Spinal cord (tissue), 10 donors: ENCODE measurements around the gene LMF2. TPM values are rescaled to one million over a fixed set of nuclear protein-coding genes. Genes with fewer than 3 reads are reported as not detected.

Source experiments
- DNase-seq, 6 donors: peaks; one replicate each; pipeline versions ENCODE4 v3.0.0 to v3.0.0-alpha.2; 2013 to 2015; ENCODE audit warnings: low spot score in 6 of 6, low read depth in 4 of 6
- H3K27ac ChIP-seq: one replicate; pipeline ENCODE4 v1.5.1; 2013; ENCODE audit warnings: low read depth, low read length, control low read depth
- H3K27me3 ChIP-seq: one replicate; pipeline ENCODE4 v1.6.1; 2013; ENCODE audit warnings: low read length; ENCODE audit not compliant: control insufficient read depth, insufficient read depth
- H3K36me3 ChIP-seq: one replicate; pipeline ENCODE4 v1.6.1; 2013; ENCODE audit warnings: low read length; ENCODE audit not compliant: control insufficient read depth, insufficient read depth
- H3K4me1 ChIP-seq: one replicate; pipeline ENCODE4 v1.6.1; 2013; ENCODE audit warnings: low read length; ENCODE audit not compliant: control insufficient read depth, insufficient read depth
- H3K4me3 ChIP-seq: one replicate; pipeline ENCODE4 v1.5.1; 2013; ENCODE audit warnings: low read depth, low read length, control low read depth
- H3K9me3 ChIP-seq: one replicate; pipeline ENCODE4 v1.6.1; 2013; ENCODE audit warnings: low read length; ENCODE audit not compliant: control insufficient read depth, insufficient read depth
- WGBS: methylation state at CpG from one replicate; pipeline ENCODE4 v1.1.5; 2013; ENCODE audit warnings: missing lambda C conversion rate; ENCODE audit not compliant: insufficient coverage; 5-methylcytosine and 5-hydroxymethylcytosine counted together
- polyA plus RNA-seq, 2 donors: library from polyadenylated mRNA; unstranded; fragments of 120-200 nt; gene quantifications; one replicate each; pipeline ENCODE4 v1.2.1, GENCODE V29; 2013; ENCODE audit not compliant: insufficient read length in 2 of 2
- total RNA-seq, 2 donors: library from RNA; depleted of rRNA in 1 of 2; stranded (reverse); fragments of 120-200 nt in 1 of 2; fragments of >200 nt in 1 of 2; gene quantifications; one replicate each; pipeline versions ENCODE4 v1.2.3 to v1.2.4, GENCODE V29; 2013 to 2014
- donor health status: healthy.

LMF2 gene
- total and polyA plus RNA-seq, 4 donors, result 16.0 to 69.6 (median 50.4) TPM

- DNase-seq, result no peak
- Histone ChIP-seq H3K27me3 (peaks cover 39% of the 10 kb centered on the region), H3K27ac (no peak overlapping the region), H3K36me3 (no peaks in the 10 kb centered on the region), H3K9me3 (no peaks in the 10 kb centered on the region), H3K4me3 (no peak overlapping the region), H3K4me1 (peaks cover 15% of the 10 kb centered on the region)
- WGBS, result 86% methylated on average over 29 of the region's 31 CpGs
Observed at GRCh38 chr22:50483977-50484853, 23.3 kb downstream of the LMF2 start.

GRCh38 chr22:50483556-50483955, 23.9 kb downstream of the LMF2 start:
- Histone ChIP-seq H3K36me3 (no peaks in the 10 kb centered on the region), H3K4me3 (no peak overlapping the region), H3K9me3 (no peaks in the 10 kb centered on the region), H3K27me3 (peaks cover 43% of the 10 kb centered on the region), H3K4me1 (peaks cover 15% of the 10 kb centered on the region), H3K27ac (no peak overlapping the region)
- WGBS, result 92% methylated on average over 7 of the region's 8 CpGs
- no peak for DNase-seq

GRCh38 chr22:50483106-50483505, 24.4 kb downstream of the LMF2 start:
- no peaks in the 10 kb centered on the region for H3K9me3 ChIP-seq
- H3K27me3 ChIP-seq, result peaks cover 44% of the 10 kb centered on the region
- DNase-seq, result peak in 1 of 6 donors; percentile 12
- WGBS, result 78% methylated on average over 10 of the region's 10 CpGs
- no peak overlapping the region for H3K4me3 ChIP-seq
- no peak overlapping the region for H3K27ac ChIP-seq
- H3K4me1 ChIP-seq, result peaks cover 15% of the 10 kb centered on the region
- H3K36me3 ChIP-seq, result no peaks in the 10 kb centered on the region

- Histone ChIP-seq H3K4me1 (peaks cover 15% of the 10 kb centered on the region), H3K36me3 (no peaks in the 10 kb centered on the region), H3K27me3 (peaks cover 44% of the 10 kb centered on the region), H3K4me3 (no peak overlapping the region), H3K27ac (no peak overlapping the region), H3K9me3 (no peaks in the 10 kb centered on the region)
- peak in 2 of 6 donors; percentile 23 to 37 for DNase-seq
- 75% methylated on average over 33 of the region's 35 CpGs for WGBS
Observed at GRCh38 chr22:50482107-50483074, 25.1 kb downstream of the LMF2 start.

- WGBS, result 1% methylated on average over 69 of the region's 70 CpGs
- DNase-seq, result peak in 1 of 6 donors; percentile 36
- no peak within 1 kb of the TSS for H3K4me3 ChIP-seq
- no peaks in the 10 kb centered on the region for H3K9me3 ChIP-seq
- H3K27ac ChIP-seq, result no peak within 1 kb of the TSS
- H3K4me1 ChIP-seq, result peaks cover 15% of the 10 kb centered on the region
- peaks cover 44% of the 10 kb centered on the region for H3K27me3 ChIP-seq
- no peaks in the 10 kb centered on the region for H3K36me3 ChIP-seq
Observed at GRCh38 chr22:50481440-50482106, 25.9 kb downstream of the LMF2 start, which contains the start of gene ADM2. ADM2 (plus strand) TSS chr22:50481543; CDS start chr22:50481848, 305 bp downstream.

- H3K36me3 ChIP-seq, result no peaks in the 10 kb centered on the region
- 1% methylated on average over 45 of the region's 45 CpGs for WGBS
- peaks cover 15% of the 10 kb centered on the region for H3K4me1 ChIP-seq
- H3K27ac ChIP-seq, result no peak overlapping the region
- peaks cover 44% of the 10 kb centered on the region for H3K27me3 ChIP-seq
- no peaks in the 10 kb centered on the region for H3K9me3 ChIP-seq
- H3K4me3 ChIP-seq, result no peak overlapping the region
- DNase-seq, result no peak
Observed at GRCh38 chr22:50481045-50481439, 26.5 kb downstream of the LMF2 start.

- H3K4me1 ChIP-seq, result peaks cover 22% of the 10 kb centered on the region
- WGBS, result 81% methylated on average over 7 of the region's 11 CpGs
- no peak overlapping the region for H3K4me3 ChIP-seq
- no peaks in the 10 kb centered on the region for H3K36me3 ChIP-seq
- H3K27me3 ChIP-seq, result peaks cover 44% of the 10 kb centered on the region
- no peak for DNase-seq
- H3K9me3 ChIP-seq, result no peaks in the 10 kb centered on the region
- H3K27ac ChIP-seq, result no peak overlapping the region
Observed at GRCh38 chr22:50479721-50480120, 27.8 kb downstream of the LMF2 start.

GRCh38 chr22:50477923-50478322, 29.6 kb downstream of the LMF2 start:
- 86% methylated on average over 8 of the region's 12 CpGs for WGBS
- Histone ChIP-seq H3K4me1 (peaks cover 31% of the 10 kb centered on the region), H3K9me3 (no peaks in the 10 kb centered on the region), H3K27ac (no peak overlapping the region), H3K36me3 (peaks cover 3% of the 10 kb centered on the region), H3K4me3 (no peak overlapping the region), H3K27me3 (peaks cover 40% of the 10 kb centered on the region)
- no peak for DNase-seq

- no peak for DNase-seq
- H3K36me3 ChIP-seq, result peaks cover 14% of the 10 kb centered on the region
- no peaks in the 10 kb centered on the region for H3K9me3 ChIP-seq
- H3K27me3 ChIP-seq, result peaks cover 30% of the 10 kb centered on the region
- no peak overlapping the region for H3K27ac ChIP-seq
- WGBS, result 70% methylated on average over 7 of the region's 7 CpGs
- H3K4me1 ChIP-seq, result peaks cover 33% of the 10 kb centered on the region
- no peak overlapping the region for H3K4me3 ChIP-seq
Observed at GRCh38 chr22:50476868-50477267, 30.6 kb downstream of the LMF2 start.
